ENCODE measurements around the gene EPS15.

DNA sequence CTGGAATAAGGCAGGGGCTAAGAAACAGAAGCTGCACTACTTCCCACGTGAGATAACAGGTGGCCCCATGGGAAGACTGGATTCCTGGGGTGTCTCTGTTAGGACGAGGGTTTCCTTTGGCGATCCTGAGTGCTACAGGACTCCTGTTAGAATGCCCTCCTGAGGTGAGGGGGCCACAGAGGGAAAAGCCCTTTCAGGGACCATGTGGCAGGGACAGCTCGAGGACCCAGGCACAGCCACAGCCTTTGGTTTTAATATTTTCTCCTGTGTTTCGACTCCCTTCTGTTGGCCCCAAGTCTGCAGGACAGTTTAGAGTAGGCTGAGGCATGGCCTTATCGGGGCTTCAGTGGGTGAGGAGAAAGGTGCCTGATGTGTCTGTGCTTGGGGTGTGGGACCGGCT, 201.3 kb downstream of the EPS15 start:
- no peak for TF ChIP-seq BRD4 (CRISPR knock-in tag; IDR thresholded peaks at IDR 0.05)
- TF ChIP-seq, protein P1, sequence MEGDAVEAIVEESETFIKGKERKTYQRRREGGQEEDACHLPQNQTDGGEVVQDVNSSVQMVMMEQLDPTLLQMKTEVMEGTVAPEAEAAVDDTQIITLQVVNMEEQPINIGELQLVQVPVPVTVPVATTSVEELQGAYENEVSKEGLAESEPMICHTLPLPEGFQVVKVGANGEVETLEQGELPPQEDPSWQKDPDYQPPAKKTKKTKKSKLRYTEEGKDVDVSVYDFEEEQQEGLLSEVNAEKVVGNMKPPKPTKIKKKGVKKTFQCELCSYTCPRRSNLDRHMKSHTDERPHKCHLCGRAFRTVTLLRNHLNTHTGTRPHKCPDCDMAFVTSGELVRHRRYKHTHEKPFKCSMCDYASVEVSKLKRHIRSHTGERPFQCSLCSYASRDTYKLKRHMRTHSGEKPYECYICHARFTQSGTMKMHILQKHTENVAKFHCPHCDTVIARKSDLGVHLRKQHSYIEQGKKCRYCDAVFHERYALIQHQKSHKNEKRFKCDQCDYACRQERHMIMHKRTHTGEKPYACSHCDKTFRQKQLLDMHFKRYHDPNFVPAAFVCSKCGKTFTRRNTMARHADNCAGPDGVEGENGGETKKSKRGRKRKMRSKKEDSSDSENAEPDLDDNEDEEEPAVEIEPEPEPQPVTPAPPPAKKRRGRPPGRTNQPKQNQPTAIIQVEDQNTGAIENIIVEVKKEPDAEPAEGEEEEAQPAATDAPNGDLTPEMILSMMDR (CRISPR knock-in tag; IDR thresholded peaks at IDR 0.05): no peak
- TF ChIP-seq SAFB2 (CRISPR knock-in tag; IDR thresholded peaks at IDR 0.05; ENCODE audit: borderline replicate concordance, low read depth): no peak
- TF ChIP-seq POLR2A (IDR thresholded peaks at IDR 0.05; ENCODE audit: insufficient read depth in 1 of 2, low read depth in 2 of 2, low read length in 2 of 2): no peak
- TF ChIP-seq POLR2AphosphoS5 (IDR thresholded peaks at IDR 0.05; ENCODE audit: low read depth, low read length): no peak
- TF ChIP-seq ZNF260 (CRISPR knock-in tag; IDR thresholded peaks at IDR 0.05; ENCODE audit: borderline replicate concordance, low read depth): no peak
- TF ChIP-seq TEAD2 (CRISPR knock-in tag; IDR thresholded peaks at IDR 0.05): no peak
- TF ChIP-seq, protein P2, sequence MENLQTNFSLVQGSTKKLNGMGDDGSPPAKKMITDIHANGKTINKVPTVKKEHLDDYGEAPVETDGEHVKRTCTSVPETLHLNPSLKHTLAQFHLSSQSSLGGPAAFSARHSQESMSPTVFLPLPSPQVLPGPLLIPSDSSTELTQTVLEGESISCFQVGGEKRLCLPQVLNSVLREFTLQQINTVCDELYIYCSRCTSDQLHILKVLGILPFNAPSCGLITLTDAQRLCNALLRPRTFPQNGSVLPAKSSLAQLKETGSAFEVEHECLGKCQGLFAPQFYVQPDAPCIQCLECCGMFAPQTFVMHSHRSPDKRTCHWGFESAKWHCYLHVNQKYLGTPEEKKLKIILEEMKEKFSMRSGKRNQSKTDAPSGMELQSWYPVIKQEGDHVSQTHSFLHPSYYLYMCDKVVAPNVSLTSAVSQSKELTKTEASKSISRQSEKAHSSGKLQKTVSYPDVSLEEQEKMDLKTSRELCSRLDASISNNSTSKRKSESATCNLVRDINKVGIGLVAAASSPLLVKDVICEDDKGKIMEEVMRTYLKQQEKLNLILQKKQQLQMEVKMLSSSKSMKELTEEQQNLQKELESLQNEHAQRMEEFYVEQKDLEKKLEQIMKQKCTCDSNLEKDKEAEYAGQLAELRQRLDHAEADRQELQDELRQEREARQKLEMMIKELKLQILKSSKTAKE (CRISPR knock-in tag; IDR thresholded peaks at IDR 0.05; ENCODE audit: borderline replicate concordance): no peak
- no peak for TF ChIP-seq ATF2 (CRISPR knock-in tag; IDR thresholded peaks at IDR 0.05)
- TF ChIP-seq STAT5B (CRISPR knock-in tag; IDR thresholded peaks at IDR 0.05): no peak
- TF ChIP-seq, protein P3, sequence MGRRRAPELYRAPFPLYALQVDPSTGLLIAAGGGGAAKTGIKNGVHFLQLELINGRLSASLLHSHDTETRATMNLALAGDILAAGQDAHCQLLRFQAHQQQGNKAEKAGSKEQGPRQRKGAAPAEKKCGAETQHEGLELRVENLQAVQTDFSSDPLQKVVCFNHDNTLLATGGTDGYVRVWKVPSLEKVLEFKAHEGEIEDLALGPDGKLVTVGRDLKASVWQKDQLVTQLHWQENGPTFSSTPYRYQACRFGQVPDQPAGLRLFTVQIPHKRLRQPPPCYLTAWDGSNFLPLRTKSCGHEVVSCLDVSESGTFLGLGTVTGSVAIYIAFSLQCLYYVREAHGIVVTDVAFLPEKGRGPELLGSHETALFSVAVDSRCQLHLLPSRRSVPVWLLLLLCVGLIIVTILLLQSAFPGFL (CRISPR knock-in tag; IDR thresholded peaks at IDR 0.05): no peak
